ENCODE results near the gene KIAA1614. TPM values are rescaled to one million over a fixed set of nuclear protein-coding genes. Genes with fewer than 3 reads are reported as not detected.

Gene KIAA1614
- total RNA-seq, 2 donors from 2014 or later: 9.8 to 13.8 TPM

DNA sequence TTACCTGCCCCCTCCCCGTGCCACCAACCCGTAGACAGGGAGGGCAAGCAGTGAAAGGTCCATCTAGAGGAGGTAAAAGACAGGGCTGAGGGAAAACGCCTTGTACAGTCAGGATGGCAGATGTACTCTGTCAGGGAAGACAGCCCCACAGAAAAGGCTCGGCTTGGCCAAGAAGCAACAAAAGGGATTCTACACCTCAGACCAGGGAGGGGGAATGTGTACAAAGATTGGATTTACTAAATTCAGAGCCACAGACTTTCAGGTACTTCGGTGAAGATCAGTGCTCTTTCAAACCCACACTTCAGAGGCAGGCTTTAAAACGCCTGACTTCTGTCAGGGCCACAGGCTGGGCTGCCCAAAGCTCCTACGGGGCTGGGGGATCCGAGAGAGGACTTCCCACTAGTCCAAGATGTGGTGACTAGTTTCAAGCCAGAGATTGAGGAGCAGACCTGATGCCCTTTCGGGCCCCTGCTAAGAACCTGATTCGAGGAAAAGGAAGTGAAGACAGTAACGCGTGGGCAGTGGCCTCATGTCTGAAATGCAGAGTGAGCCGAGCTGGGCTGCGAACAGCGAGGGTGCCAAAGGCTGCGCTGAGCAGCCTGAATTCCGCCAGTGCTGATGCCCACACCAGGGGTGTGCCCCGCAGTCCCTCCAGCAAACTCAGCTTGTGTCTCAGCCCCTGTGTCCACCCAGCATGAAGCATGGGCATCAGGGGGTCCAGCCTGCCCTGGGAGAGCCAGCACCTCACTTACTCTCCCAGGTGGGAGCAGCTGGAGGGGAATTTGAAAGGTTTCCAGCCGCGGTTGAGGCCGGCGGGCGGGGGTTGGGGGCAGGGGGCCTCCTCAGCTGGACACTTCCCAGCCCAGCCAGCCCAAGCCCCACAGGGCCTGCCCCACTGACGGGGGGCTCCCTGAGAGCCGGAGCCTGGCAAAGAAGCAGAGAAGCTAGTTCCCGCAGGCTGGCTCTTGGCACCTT, 36.2 kb downstream of the KIAA1614 start:
- ATAC-seq (ENCODE audit: insufficient number of reproducible peaks, low FRiP score, low read depth) (no peak), DNase-seq (ENCODE audit: low spot score) (no peak)

DNA sequence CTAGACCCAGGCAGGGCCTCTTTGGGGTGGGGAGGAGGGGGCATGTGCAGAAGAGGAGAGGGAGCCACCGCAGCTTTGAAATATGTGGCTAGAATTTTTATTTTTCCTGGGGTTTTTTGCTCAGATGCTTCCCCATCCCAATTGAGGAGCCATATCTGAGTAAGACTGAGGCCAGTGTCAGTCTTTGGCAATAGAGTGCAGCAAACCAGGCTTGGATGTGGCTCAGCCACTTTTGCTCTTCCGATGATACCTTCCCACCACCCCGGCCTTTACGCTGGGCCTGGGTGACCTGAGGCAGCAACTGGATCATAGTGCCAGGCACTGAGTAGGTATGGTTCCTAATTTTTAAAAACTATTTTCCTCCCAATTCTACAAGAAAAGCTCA, 36.9 kb downstream of the KIAA1614 start:
- Histone ChIP-seq H3K27ac (no peak overlapping the region), H3K9me3 (no peaks in the 10 kb centered on the region), H3K4me1 (ENCODE audit: control insufficient read depth in 1 of 2, low read depth in 2 of 2) (peaks cover 5 to 19% of the 10 kb centered on the region in 2 donors), H3K36me3 (peaks cover 27% of the 10 kb centered on the region), H3K4me3 (no peak overlapping the region), H3K27me3 (replicated peaks; ENCODE audit: insufficient read depth) (no peaks in the 10 kb centered on the region)
- TF ChIP-seq, protein P1, sequence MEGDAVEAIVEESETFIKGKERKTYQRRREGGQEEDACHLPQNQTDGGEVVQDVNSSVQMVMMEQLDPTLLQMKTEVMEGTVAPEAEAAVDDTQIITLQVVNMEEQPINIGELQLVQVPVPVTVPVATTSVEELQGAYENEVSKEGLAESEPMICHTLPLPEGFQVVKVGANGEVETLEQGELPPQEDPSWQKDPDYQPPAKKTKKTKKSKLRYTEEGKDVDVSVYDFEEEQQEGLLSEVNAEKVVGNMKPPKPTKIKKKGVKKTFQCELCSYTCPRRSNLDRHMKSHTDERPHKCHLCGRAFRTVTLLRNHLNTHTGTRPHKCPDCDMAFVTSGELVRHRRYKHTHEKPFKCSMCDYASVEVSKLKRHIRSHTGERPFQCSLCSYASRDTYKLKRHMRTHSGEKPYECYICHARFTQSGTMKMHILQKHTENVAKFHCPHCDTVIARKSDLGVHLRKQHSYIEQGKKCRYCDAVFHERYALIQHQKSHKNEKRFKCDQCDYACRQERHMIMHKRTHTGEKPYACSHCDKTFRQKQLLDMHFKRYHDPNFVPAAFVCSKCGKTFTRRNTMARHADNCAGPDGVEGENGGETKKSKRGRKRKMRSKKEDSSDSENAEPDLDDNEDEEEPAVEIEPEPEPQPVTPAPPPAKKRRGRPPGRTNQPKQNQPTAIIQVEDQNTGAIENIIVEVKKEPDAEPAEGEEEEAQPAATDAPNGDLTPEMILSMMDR (IDR thresholded peaks at IDR 0.05): no peak
- no peak for DNase-seq (ENCODE audit: low spot score)
- ATAC-seq (ENCODE audit: insufficient number of reproducible peaks, low FRiP score, low read depth): no peak

More for the DNA sequence above, 36.2 kb downstream of the KIAA1614 start:
- Histone ChIP-seq H3K9me3 (no peaks in the 10 kb centered on the region), H3K27me3 (replicated peaks; ENCODE audit: insufficient read depth) (no peaks in the 10 kb centered on the region), H3K36me3 (peaks cover 32% of the 10 kb centered on the region), H3K27ac (no peak overlapping the region), H3K4me3 (no peak overlapping the region), H3K4me1 (ENCODE audit: control insufficient read depth in 1 of 2, low read depth in 2 of 2) (peaks cover 5 to 19% of the 10 kb centered on the region in 2 donors)
- TF ChIP-seq, protein P1 (IDR thresholded peaks at IDR 0.05): no peak

- ATAC-seq (ENCODE audit: insufficient number of reproducible peaks, low FRiP score, low read depth): no peak
These were observed 37.6 kb downstream of the KIAA1614 start for GRCh38 chr1:180950321-180950720.

GRCh38 chr1:180951186-180951745, 38.6 kb downstream of the KIAA1614 start:
- Histone ChIP-seq H3K9me3 (no peaks in the 10 kb centered on the region), H3K36me3 (peaks cover 17% of the 10 kb centered on the region), H3K27me3 (replicated peaks; ENCODE audit: insufficient read depth) (no peaks in the 10 kb centered on the region), H3K27ac (no peak overlapping the region), H3K4me1 (ENCODE audit: control insufficient read depth in 1 of 2, low read depth in 2 of 2) (peaks cover 5 to 19% of the 10 kb centered on the region in 2 donors), H3K4me3 (no peak overlapping the region)
- DNase-seq (ENCODE audit: low spot score) (no peak), ATAC-seq (ENCODE audit: insufficient number of reproducible peaks, low FRiP score, low read depth) (no peak)
- TF ChIP-seq, protein P1 (IDR thresholded peaks at IDR 0.05): no peak

More at GRCh38 chr1:180950321-180950720, 37.6 kb downstream of the KIAA1614 start:
- Histone ChIP-seq H3K27ac (no peak overlapping the region), H3K4me1 (ENCODE audit: control insufficient read depth in 1 of 2, low read depth in 2 of 2) (peaks cover 5 to 19% of the 10 kb centered on the region in 2 donors), H3K9me3 (no peaks in the 10 kb centered on the region), H3K27me3 (replicated peaks; ENCODE audit: insufficient read depth) (no peaks in the 10 kb centered on the region), H3K36me3 (peaks cover 21% of the 10 kb centered on the region), H3K4me3 (no peak overlapping the region)
- TF ChIP-seq, protein P1 (IDR thresholded peaks at IDR 0.05): no peak
- DNase-seq (ENCODE audit: low spot score): no peak

Measured in thoracic aorta (tissue), 2 donors.